ENCODE measurements around the gene OR56A3. TPM values are rescaled to one million over a fixed set of nuclear protein-coding genes. Genes with fewer than 3 reads are reported as not detected.
"Not testable (repeated sequence)": the region's sequence is repeated elsewhere in the genome, so short reads cannot be mapped to it uniquely, and the experiment has no call there.

OR56A3 gene
- total RNA-seq, 4 donors from 2014 or later = not detected

DNA sequence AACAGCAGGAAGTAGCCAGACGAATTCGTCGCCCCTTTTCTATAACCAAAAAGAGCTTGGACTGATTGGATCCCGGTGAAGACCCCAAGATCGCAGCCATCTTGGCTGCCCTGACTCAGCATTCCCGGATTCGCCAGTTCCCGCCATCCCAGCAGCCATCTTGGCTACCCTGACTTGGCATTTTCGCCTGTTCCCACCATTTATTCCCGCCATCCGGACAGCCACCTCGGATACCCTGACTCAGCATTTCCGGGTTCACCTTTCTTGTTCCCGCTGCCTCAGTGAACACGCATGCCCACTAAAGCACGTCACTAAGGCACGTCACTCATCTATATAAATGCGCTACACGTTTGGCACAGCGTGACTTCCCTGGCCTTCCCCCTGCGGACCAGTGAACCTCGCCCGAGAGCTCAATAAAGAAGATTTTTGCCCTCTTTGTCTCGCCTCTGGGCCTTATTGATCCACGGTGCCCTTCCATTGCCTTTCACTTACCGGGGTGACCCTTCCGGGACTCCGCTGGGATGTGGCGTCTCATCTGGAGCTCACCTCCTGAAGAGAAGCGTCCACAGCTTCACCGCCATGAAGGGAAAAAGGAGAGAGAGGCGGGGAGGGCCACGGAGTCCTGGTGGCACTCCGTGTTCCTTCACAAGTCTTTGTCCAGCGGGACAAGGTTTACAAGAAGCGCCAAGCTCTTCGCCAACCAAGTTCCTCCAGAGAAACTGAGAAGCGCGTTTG, 4.0 kb upstream of the OR56A3 start:
- TF ChIP-seq CTCF (IDR thresholded peaks at IDR 0.05) = no peak
- DNase-seq (ENCODE audit: low spot score) = no peak
- no peak for ATAC-seq (ENCODE audit: low FRiP score)

GRCh38 chr11:5938603-5938965, 3.5 kb upstream of the OR56A3 start:
- ATAC-seq (ENCODE audit: low FRiP score) (no peak), DNase-seq (ENCODE audit: low spot score) (no peak)
- TF ChIP-seq CTCF (IDR thresholded peaks at IDR 0.05) = no peak

GRCh38 chr11:5940748-5941147, 1.3 kb upstream of the OR56A3 start:
- no peak for ATAC-seq (ENCODE audit: low FRiP score)
- TF ChIP-seq CTCF (IDR thresholded peaks at IDR 0.05) = no peak
- no peak for DNase-seq (ENCODE audit: low spot score)

- no peak for TF ChIP-seq CTCF (IDR thresholded peaks at IDR 0.05)
- ATAC-seq (ENCODE audit: low FRiP score) = no peak
These were observed 13.5 kb downstream of the OR56A3 start for GRCh38 chr11:5955586-5955985.

GRCh38 chr11:5960704-5961320, 18.8 kb downstream of the OR56A3 start:
- not testable (repeated sequence) for DNase-seq (ENCODE audit: low spot score); ATAC-seq (ENCODE audit: low FRiP score)

More at GRCh38 chr11:5955586-5955985, 13.5 kb downstream of the OR56A3 start:
- no peak for DNase-seq (ENCODE audit: low spot score)

- ATAC-seq (ENCODE audit: low FRiP score) (no peak), DNase-seq (ENCODE audit: low spot score) (no peak)
- no peak for TF ChIP-seq CTCF (IDR thresholded peaks at IDR 0.05)
These were observed 24.9 kb downstream of the OR56A3 start for GRCh38 chr11:5966958-5967357.

DNA sequence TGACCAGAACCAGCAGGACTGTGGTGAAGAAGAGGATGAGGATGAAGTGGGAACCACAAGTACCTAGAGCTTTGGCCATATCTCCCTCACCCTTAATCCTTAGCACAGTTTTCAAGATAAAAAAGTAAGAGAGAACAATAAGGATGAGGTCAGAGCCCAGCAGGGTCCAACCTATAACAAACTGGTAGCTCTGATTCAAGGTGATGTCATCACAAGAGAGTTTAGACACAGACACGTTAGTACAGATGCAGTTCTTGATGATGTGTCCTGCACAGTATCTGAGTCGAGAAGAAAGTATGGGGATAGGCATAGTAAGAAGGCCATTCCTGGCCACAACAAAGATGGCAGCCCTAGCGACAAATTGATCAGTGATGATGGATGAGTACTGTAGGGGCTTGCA, 25.7 kb downstream of the OR56A3 start:
- ATAC-seq (ENCODE audit: low FRiP score) = no peak
- TF ChIP-seq CTCF (IDR thresholded peaks at IDR 0.05) = no peak
- no peak for DNase-seq (ENCODE audit: low spot score)
